H9 (cell line): ENCODE results near the gene LBX2. TPM values are rescaled to one million over a fixed set of nuclear protein-coding genes. Genes with fewer than 3 reads are reported as not detected.

Experiments
- DNase-seq: peaks from one replicate; pipeline ENCODE4 v3.0.0-alpha.2; 2017
- H2AFZ ChIP-seq: one replicate; pipeline ENCODE4 v1.6.1; 2013; ENCODE audit warnings: mild to moderate bottlenecking, low read length, control low read depth, moderate library complexity
- H2AK5ac ChIP-seq: 2 replicates; pipeline ENCODE4 v1.6.1; 2013; ENCODE audit warnings: low read length, control low read depth, mixed read lengths; ENCODE audit not compliant: insufficient read length
- H2BK120ac ChIP-seq: one replicate; pipeline ENCODE4 v1.6.1; 2013; ENCODE audit warnings: low read depth, mild to moderate bottlenecking, low read length, control low read depth, inconsistent platforms; ENCODE audit not compliant: poor library complexity, severe bottlenecking
- H2BK12ac ChIP-seq: 2 replicates; pipeline ENCODE4 v1.6.1; 2013; ENCODE audit warnings: low read length, control low read depth, mixed read lengths, low read depth; ENCODE audit not compliant: insufficient read length
- H2BK15ac ChIP-seq: 2 replicates; pipeline ENCODE4 v1.6.1; 2013; ENCODE audit warnings: low read depth, low read length, control low read depth
- H2BK20ac ChIP-seq: one replicate; pipeline ENCODE4 v1.6.1; 2013; ENCODE audit warnings: low read depth, mild to moderate bottlenecking, low read length, control low read depth, inconsistent platforms; ENCODE audit not compliant: poor library complexity, severe bottlenecking
- H2BK5ac ChIP-seq: 2 replicates; pipeline ENCODE4 v1.6.1; 2013; ENCODE audit warnings: low read length, control low read depth, mixed read lengths; ENCODE audit not compliant: insufficient read length
- H3K14ac ChIP-seq: 2 replicates; pipeline ENCODE4 v1.6.1; 2013; ENCODE audit warnings: low read length, control low read depth; ENCODE audit not compliant: insufficient read depth
- H3K18ac ChIP-seq: 2 replicates; pipeline ENCODE4 v1.6.1; 2013; ENCODE audit warnings: low read depth, mild to moderate bottlenecking, mixed read lengths, low read length, control low read depth; ENCODE audit not compliant: insufficient read length
- H3K23ac ChIP-seq: 2 replicates; pipeline ENCODE4 v1.6.1; 2013; ENCODE audit warnings: low read length, control low read depth, mixed read lengths, low read depth; ENCODE audit not compliant: insufficient read length
- H3K23me2 ChIP-seq: 2 replicates; pipeline ENCODE4 v1.6.1; 2013; ENCODE audit warnings: low read depth, mild to moderate bottlenecking, mixed read lengths, low read length, control low read depth; ENCODE audit not compliant: insufficient read length, poor library complexity, severe bottlenecking
- H3K27ac ChIP-seq: 2 replicates; pipeline ENCODE4 v1.5.1; 2013; ENCODE audit warnings: low read length, control low read depth, mixed read lengths, low read depth; ENCODE audit not compliant: insufficient read length
- H3K27me3 ChIP-seq: 2 replicates; pipeline ENCODE4 v1.6.1; 2013; ENCODE audit warnings: low read length, control low read depth, inconsistent platforms; ENCODE audit not compliant: insufficient read depth
- H3K4ac ChIP-seq: 2 replicates; pipeline ENCODE4 v1.6.1; 2013; ENCODE audit warnings: low read depth, mild to moderate bottlenecking, control low read depth, inconsistent platforms, low read length, moderate library complexity
- H3K4me1 ChIP-seq: 2 replicates; pipeline ENCODE4 v1.6.1; 2013; ENCODE audit warnings: low read length, control low read depth, inconsistent platforms; ENCODE audit not compliant: insufficient read depth
- H3K4me2 ChIP-seq: 2 replicates; pipeline ENCODE4 v1.6.1; 2013; ENCODE audit warnings: low read length, control low read depth, mixed read lengths; ENCODE audit not compliant: insufficient read length, insufficient read depth
- H3K56ac ChIP-seq: 2 replicates; pipeline ENCODE4 v1.6.1; 2013; ENCODE audit warnings: low read depth, mild to moderate bottlenecking, mixed read lengths, low read length, control low read depth; ENCODE audit not compliant: insufficient read length
- H3K79me1 ChIP-seq: 2 replicates; pipeline ENCODE4 v1.6.1; 2013; ENCODE audit warnings: low read depth, mild to moderate bottlenecking, moderate library complexity, low read length, control low read depth, inconsistent platforms; ENCODE audit not compliant: insufficient read depth, poor library complexity, severe bottlenecking
- H3K79me2 ChIP-seq: 2 replicates; pipeline ENCODE4 v1.6.1; 2013; ENCODE audit warnings: low read length, control low read depth, inconsistent platforms; ENCODE audit not compliant: insufficient read depth
- H3K9ac ChIP-seq: 2 replicates; pipeline ENCODE4 v1.6.1; 2013; ENCODE audit warnings: low read length, control low read depth, mixed read lengths; ENCODE audit not compliant: insufficient read length; ENCODE audit errors: extremely low read depth
- H3K9me3 ChIP-seq: one replicate; pipeline ENCODE4 v1.6.1; 2013; ENCODE audit warnings: low read depth, low read length, inconsistent platforms; ENCODE audit not compliant: control insufficient read depth
- H3T11ph ChIP-seq: one replicate; pipeline ENCODE4 v1.6.1; 2013; ENCODE audit warnings: mild to moderate bottlenecking, low read length, control low read depth, inconsistent platforms
- H4K20me1 ChIP-seq: one replicate; pipeline ENCODE4 v1.6.1; 2013; ENCODE audit not compliant: control insufficient read depth, insufficient read length, insufficient read depth
- H4K5ac ChIP-seq: 2 replicates; pipeline ENCODE4 v1.6.1; 2013; ENCODE audit warnings: low read depth, mild to moderate bottlenecking, mixed read lengths, low read length, control low read depth; ENCODE audit not compliant: insufficient read length
- H4K8ac ChIP-seq: replicated peaks from 2 replicates; pipeline ENCODE4 v1.6.1; 2013; ENCODE audit warnings: low read length, control low read depth, mixed read lengths, low read depth; ENCODE audit not compliant: insufficient read length
- H4K91ac ChIP-seq: 2 replicates; pipeline ENCODE4 v1.6.1; 2013; ENCODE audit warnings: low read depth, mild to moderate bottlenecking, moderate library complexity, mixed read lengths, low read length, control low read depth; ENCODE audit not compliant: insufficient read length
- H3K27ac Mint-ChIP-seq, 3 experiments: 2 replicates in 2 of 3; 3 replicates in 1 of 3; pipeline ENCODE4 v1.8.0; 2020 to 2021; ENCODE audit warnings: mixed read lengths in 3 of 3, mild to moderate bottlenecking in 1 of 3, moderate library complexity in 1 of 3
- H3K27me3 Mint-ChIP-seq: 2 replicates; pipeline ENCODE4 v1.8.0; 2021; ENCODE audit warnings: low read depth, mild to moderate bottlenecking, moderate library complexity, mixed read lengths
- H3K36me3 Mint-ChIP-seq, 3 experiments: 2 replicates in 2 of 3; 3 replicates in 1 of 3; pipeline ENCODE4 v1.8.0; 2020 to 2021; ENCODE audit warnings: low read depth in 3 of 3, mixed read lengths in 3 of 3; ENCODE audit not compliant: insufficient read depth in 1 of 3
- H3K4me1 Mint-ChIP-seq, 2 experiments: 2 replicates each; pipeline ENCODE4 v1.8.0; 2020; ENCODE audit warnings: mixed read lengths in 2 of 2
- H3K4me3 Mint-ChIP-seq, 2 experiments: 2 replicates in 1 of 2; 3 replicates in 1 of 2; pipeline ENCODE4 v1.8.0; 2020 to 2021; ENCODE audit warnings: mild to moderate bottlenecking in 2 of 2, mixed read lengths in 2 of 2, moderate library complexity in 1 of 2
- H3K9me3 Mint-ChIP-seq, 2 experiments: 2 replicates in 1 of 2; 3 replicates in 1 of 2; pipeline ENCODE4 v1.8.0; 2020; ENCODE audit warnings: mild to moderate bottlenecking in 2 of 2, mixed read lengths in 2 of 2, moderate library complexity in 1 of 2
- CTCF ChIP-seq: fragments of 200-600 bp; sonication (generic); conservative IDR thresholded peaks from 3 replicates; pipeline ENCODE4 v1.8.0; 2021; ENCODE audit warnings: antibody characterized with exemption, mild to moderate bottlenecking
- WGBS: extraction: QIAGEN DNeasy Blood & Tissue Kit; methylation state at CpG from one replicate; pipeline ENCODE4 v1.1.7; 2013; ENCODE audit warnings: missing lambda C conversion rate, low lambda C conversion rate, mixed read lengths; ENCODE audit not compliant: insufficient read length; ENCODE audit errors: extremely low coverage; 5-methylcytosine and 5-hydroxymethylcytosine counted together
- total RNA-seq: library from RNA; stranded (reverse); gene quantifications from 2 replicates; pipeline ENCODE4 v1.2.1, GENCODE V29; 2021

LBX2 gene
- total RNA-seq, 1 experiment from 2014 or later = 1.1 TPM

- Mint-ChIP-seq H3K27ac (peak overlapping the region in 1 of 3 experiments; percentile 67; a peak in 1 of 7 replicates), H3K4me1 (peaks cover 0 to 6% of the 10 kb centered on the region in 2 experiments; a peak in 1 of 4 replicates), H3K4me3 (no peak overlapping the region), H3K36me3 (no peaks in the 10 kb centered on the region), H3K9me3 (no peaks in the 10 kb centered on the region; a peak in 1 of 5 replicates), H3K27me3 (peaks cover 20% of the 10 kb centered on the region)
- Histone ChIP-seq H4K8ac (no peak overlapping the region), H2BK5ac (no peak overlapping the region), H4K5ac (no peak overlapping the region), H3K27me3 (no peaks in the 10 kb centered on the region), H3K56ac (no peak overlapping the region), H3K14ac (no peak overlapping the region), H3K23me2 (no peaks in the 10 kb centered on the region), H2AK5ac (no peak overlapping the region), H3T11ph (no peak overlapping the region), H3K4ac (no peak overlapping the region), H2AFZ (no peak overlapping the region), H4K91ac (no peak overlapping the region), H2BK20ac (no peak overlapping the region), H3K79me2 (no peaks in the 10 kb centered on the region), H2BK12ac (no peak overlapping the region), H2BK120ac (no peak overlapping the region), H3K18ac (no peak overlapping the region), H3K23ac (no peak overlapping the region), H3K9ac (no peak overlapping the region), H3K27ac (no peak overlapping the region), H3K4me2 (no peak overlapping the region), H2BK15ac (no peak overlapping the region), H4K20me1 (no peaks in the 10 kb centered on the region), H3K79me1 (no peaks in the 10 kb centered on the region), H3K9me3 (no peaks in the 10 kb centered on the region), H3K4me1 (no peaks in the 10 kb centered on the region)
- DNase-seq = no peak
- WGBS = no CpG with 5 or more reads among the region's 2 CpGs
- TF ChIP-seq CTCF = no peak
These were observed 50.6 kb downstream of the LBX2 start for GRCh38 chr2:74448771-74449170.

Other genes starting within 250 kb of the LBX2 start
- 0.42 and 0.50 TPM in 2 replicates for gene SLC4A5, start 156.2 kb downstream of the LBX2 start, total RNA-seq
- 136 and 141 TPM in 2 replicates for gene DCTN1, start 119.3 kb downstream of the LBX2 start, total RNA-seq
- 2.4 and 3.5 TPM in 2 replicates for gene C2orf81, start 78.0 kb downstream of the LBX2 start, total RNA-seq
- gene WDR54, start 77.9 kb downstream of the LBX2 start, total RNA-seq = 65.0 and 66.4 TPM in 2 replicates
- 87.1 and 90.9 TPM in 2 replicates for gene RTKN, start 57.7 kb downstream of the LBX2 start, total RNA-seq
- 17.6 and 22.6 TPM in 2 replicates for gene INO80B, start 44.5 kb downstream of the LBX2 start, total RNA-seq
- gene WBP1, start 41.2 kb downstream of the LBX2 start, total RNA-seq = 80.7 and 82.1 TPM in 2 replicates
- gene MOGS, start 34.2 kb downstream of the LBX2 start, total RNA-seq = 55.5 and 58.0 TPM in 2 replicates
- 56.9 and 59.5 TPM in 2 replicates for gene MRPL53, start 26.9 kb downstream of the LBX2 start, total RNA-seq
- 21.5 and 21.6 TPM in 2 replicates for gene CCDC142, start 16.6 kb downstream of the LBX2 start, total RNA-seq
- 33.3 and 35.2 TPM in 2 replicates for gene TTC31, start 16.5 kb downstream of the LBX2 start, total RNA-seq
- gene PCGF1, start 8.1 kb upstream of the LBX2 start, total RNA-seq = 23.8 and 28.1 TPM in 2 replicates
- gene TLX2, start 14.8 kb upstream of the LBX2 start, total RNA-seq = 0.20 and 0.26 TPM in 2 replicates
- gene DQX1, start 26.6 kb upstream of the LBX2 start, total RNA-seq = 0.98 and 1.6 TPM in 2 replicates
- gene AUP1, start 30.1 kb upstream of the LBX2 start, total RNA-seq = 91.5 and 93.6 TPM in 2 replicates
- gene HTRA2, start 30.3 kb upstream of the LBX2 start, total RNA-seq = 24.1 and 24.9 TPM in 2 replicates
- gene LOXL3, start 54.3 kb upstream of the LBX2 start, total RNA-seq = 29.0 and 29.8 TPM in 2 replicates
- gene DOK1, start 55.1 kb upstream of the LBX2 start, total RNA-seq = 15.2 and 16.0 TPM in 2 replicates
- gene M1AP, start 148.7 kb upstream of the LBX2 start, total RNA-seq = 5.5 and 7.6 TPM in 2 replicates
- 6.4 and 6.6 TPM in 2 replicates for gene SEMA4F, start 154.6 kb upstream of the LBX2 start, total RNA-seq